OCI-LY7 (cell line): ENCODE results near the gene TMTC2.

Experiments
- CTCF ChIP-seq: fragments of 200-600 bp; sonication (generic); conservative IDR thresholded peaks from 2 replicates; pipeline ENCODE4 v1.5.1; 2014; ENCODE audit warnings: mild to moderate bottlenecking, antibody characterized with exemption, low read length, moderate library complexity, mixed read lengths
- EZH2phosphoT487 ChIP-seq: fragments of 200-600 bp; sonication (generic); IDR thresholded peaks from 2 replicates; pipeline ENCODE4 v1.6.1; 2018; ENCODE audit warnings: low read depth, borderline replicate concordance, mild to moderate bottlenecking, mixed run types, antibody characterized with exemption, low read length, moderate library complexity, mixed read lengths

GRCh38 chr12:83083616-83084015 lies 396.9 kb downstream of the TMTC2 start:
- TF ChIP-seq CTCF, result no peak
- no peak for TF ChIP-seq EZH2phosphoT487
